Measurements from ENCODE around the gene BACH2. TPM values are rescaled to one million over a fixed set of nuclear protein-coding genes. Genes with fewer than 3 reads are reported as not detected.

BACH2 gene
- total and polyA plus RNA-seq, 2 experiments from 2014 or later = 5.4 to 5.6 TPM

- no peaks in the 10 kb centered on the region for H3K27me3 ChIP-seq
- peak in 1 of 2 donors; percentile 28 for DNase-seq (ENCODE audit: low read depth in 1 of 2, low spot score in 1 of 2)
- TF ChIP-seq, protein P1, sequence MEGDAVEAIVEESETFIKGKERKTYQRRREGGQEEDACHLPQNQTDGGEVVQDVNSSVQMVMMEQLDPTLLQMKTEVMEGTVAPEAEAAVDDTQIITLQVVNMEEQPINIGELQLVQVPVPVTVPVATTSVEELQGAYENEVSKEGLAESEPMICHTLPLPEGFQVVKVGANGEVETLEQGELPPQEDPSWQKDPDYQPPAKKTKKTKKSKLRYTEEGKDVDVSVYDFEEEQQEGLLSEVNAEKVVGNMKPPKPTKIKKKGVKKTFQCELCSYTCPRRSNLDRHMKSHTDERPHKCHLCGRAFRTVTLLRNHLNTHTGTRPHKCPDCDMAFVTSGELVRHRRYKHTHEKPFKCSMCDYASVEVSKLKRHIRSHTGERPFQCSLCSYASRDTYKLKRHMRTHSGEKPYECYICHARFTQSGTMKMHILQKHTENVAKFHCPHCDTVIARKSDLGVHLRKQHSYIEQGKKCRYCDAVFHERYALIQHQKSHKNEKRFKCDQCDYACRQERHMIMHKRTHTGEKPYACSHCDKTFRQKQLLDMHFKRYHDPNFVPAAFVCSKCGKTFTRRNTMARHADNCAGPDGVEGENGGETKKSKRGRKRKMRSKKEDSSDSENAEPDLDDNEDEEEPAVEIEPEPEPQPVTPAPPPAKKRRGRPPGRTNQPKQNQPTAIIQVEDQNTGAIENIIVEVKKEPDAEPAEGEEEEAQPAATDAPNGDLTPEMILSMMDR (IDR thresholded peaks at IDR 0.05; ENCODE audit: low read depth, low read length) = peak; percentile 43
- H3K4me3 ChIP-seq = no peak overlapping the region
- no peaks in the 10 kb centered on the region for H3K9me3 ChIP-seq (ENCODE audit: low read depth)
- no peaks in the 10 kb centered on the region for H3K4me1 ChIP-seq (ENCODE audit: low read depth)
- H3K36me3 ChIP-seq = no peaks in the 10 kb centered on the region
- no peak overlapping the region for H3K27ac ChIP-seq
Observed at GRCh38 chr6:89944826-89945407, 351.7 kb downstream of the BACH2 start.

GRCh38 chr6:89944181-89944755 is 352.4 kb downstream of the BACH2 start:
- Histone ChIP-seq H3K4me1 (ENCODE audit: low read depth) (no peaks in the 10 kb centered on the region), H3K27me3 (no peaks in the 10 kb centered on the region), H3K36me3 (no peaks in the 10 kb centered on the region), H3K4me3 (no peak overlapping the region), H3K27ac (no peak overlapping the region), H3K9me3 (ENCODE audit: low read depth) (no peaks in the 10 kb centered on the region)
- no peak for DNase-seq (ENCODE audit: low read depth in 1 of 2, low spot score in 1 of 2)
- TF ChIP-seq, protein P1 (IDR thresholded peaks at IDR 0.05; ENCODE audit: low read depth, low read length) = no peak

- TF ChIP-seq, protein P1 (IDR thresholded peaks at IDR 0.05; ENCODE audit: low read depth, low read length) = no peak
- Histone ChIP-seq H3K36me3 (no peaks in the 10 kb centered on the region), H3K4me1 (ENCODE audit: low read depth) (no peaks in the 10 kb centered on the region), H3K4me3 (no peak overlapping the region), H3K27me3 (no peaks in the 10 kb centered on the region), H3K9me3 (ENCODE audit: low read depth) (no peaks in the 10 kb centered on the region), H3K27ac (no peak overlapping the region)
- DNase-seq (ENCODE audit: low read depth in 1 of 2, low spot score in 1 of 2) = no peak
Observed at GRCh38 chr6:89942601-89943000, 354.0 kb downstream of the BACH2 start.

DNA sequence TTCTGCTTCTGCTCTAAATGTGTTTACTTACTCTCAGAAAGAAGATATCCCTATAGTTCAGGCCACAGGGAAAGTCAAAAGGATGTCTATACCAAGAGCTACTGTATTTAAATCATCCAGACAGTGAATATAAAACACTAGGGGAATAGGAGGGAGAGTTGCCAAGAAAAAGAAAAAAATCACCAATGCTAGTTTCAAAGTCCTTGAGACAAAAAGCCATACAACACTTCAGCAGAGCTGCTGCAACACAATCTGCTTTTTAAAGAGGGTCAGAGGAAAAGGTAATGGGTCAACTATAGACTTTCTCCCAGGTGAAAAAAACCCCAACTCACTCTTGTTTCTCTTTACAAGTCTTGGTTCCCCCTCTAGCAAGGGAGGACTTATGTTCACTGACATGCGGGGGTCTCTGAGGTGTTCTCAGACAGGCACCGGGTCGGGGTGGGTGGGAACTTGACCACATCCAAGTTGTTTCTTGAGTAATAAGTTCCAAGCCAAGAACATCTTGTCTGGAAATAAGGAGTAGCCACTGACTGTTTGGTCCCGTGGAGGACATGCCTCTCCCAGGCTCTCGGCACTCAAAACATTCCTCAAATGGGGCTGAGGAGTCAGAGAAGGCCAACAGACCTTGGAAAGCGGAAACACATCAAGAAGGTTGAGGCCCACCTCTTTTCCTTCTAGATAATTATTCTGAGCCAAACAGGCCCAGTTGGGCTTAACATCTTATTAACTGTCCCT is 354.7 kb downstream of the BACH2 start:
- TF ChIP-seq, protein P1 (IDR thresholded peaks at IDR 0.05; ENCODE audit: low read depth, low read length) = no peak
- H3K4me3 ChIP-seq = no peak overlapping the region
- H3K4me1 ChIP-seq (ENCODE audit: low read depth) = no peaks in the 10 kb centered on the region
- no peaks in the 10 kb centered on the region for H3K9me3 ChIP-seq (ENCODE audit: low read depth)
- H3K36me3 ChIP-seq = no peaks in the 10 kb centered on the region
- H3K27ac ChIP-seq = no peak overlapping the region
- no peak for DNase-seq (ENCODE audit: low read depth in 1 of 2, low spot score in 1 of 2)
- H3K27me3 ChIP-seq = no peaks in the 10 kb centered on the region

DNA sequence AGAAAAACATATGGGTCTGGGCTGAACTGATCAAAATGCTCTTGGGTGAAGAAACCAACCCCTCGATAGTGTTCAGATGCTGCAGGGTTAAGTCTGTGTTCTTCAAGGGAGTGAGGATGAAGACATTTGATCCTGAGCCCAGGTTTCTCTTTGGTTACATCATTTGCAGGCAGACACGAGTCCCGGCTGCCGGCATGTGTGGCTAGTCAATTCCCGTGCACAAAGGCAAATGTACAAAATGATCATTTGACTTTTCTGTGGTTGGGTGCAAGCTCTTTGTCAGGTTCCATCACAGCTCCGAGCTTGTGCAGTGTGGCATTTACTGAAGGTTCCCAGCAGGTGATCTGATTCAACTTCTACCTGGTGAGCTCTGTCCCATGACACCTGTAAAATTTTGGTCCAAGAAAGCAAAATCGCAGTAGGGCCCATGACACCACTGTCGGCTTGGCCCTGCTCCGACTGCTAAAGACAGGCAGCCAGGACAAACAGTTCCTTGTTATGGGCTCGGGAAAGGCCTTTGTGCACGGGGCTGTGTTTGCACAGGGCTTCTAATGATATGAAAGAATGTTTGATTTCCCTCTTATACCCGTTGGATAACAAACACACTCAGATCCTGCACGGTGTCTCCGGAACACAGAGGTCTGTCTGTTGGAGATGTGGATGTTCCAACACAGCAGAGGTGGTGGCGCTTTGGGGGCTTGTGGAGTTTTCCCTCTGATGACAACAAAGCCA is 355.4 kb downstream of the BACH2 start:
- H3K4me3 ChIP-seq = no peak overlapping the region
- no peaks in the 10 kb centered on the region for H3K36me3 ChIP-seq
- TF ChIP-seq, protein P1 (IDR thresholded peaks at IDR 0.05; ENCODE audit: low read depth, low read length) = no peak
- DNase-seq (ENCODE audit: low read depth in 1 of 2, low spot score in 1 of 2) = peak in 1 of 2 donors; percentile 14
- H3K4me1 ChIP-seq (ENCODE audit: low read depth) = no peaks in the 10 kb centered on the region
- no peak overlapping the region for H3K27ac ChIP-seq
- no peaks in the 10 kb centered on the region for H3K27me3 ChIP-seq
- H3K9me3 ChIP-seq (ENCODE audit: low read depth) = no peaks in the 10 kb centered on the region
